AG08396 (cell line): ENCODE data around the gene PHTF2.

Experiments
- DNase-seq: peaks from one replicate; pipeline ENCODE4 v3.0.0; 2012; ENCODE audit warnings: low spot score, mixed read lengths

PHTF2 gene

DNA sequence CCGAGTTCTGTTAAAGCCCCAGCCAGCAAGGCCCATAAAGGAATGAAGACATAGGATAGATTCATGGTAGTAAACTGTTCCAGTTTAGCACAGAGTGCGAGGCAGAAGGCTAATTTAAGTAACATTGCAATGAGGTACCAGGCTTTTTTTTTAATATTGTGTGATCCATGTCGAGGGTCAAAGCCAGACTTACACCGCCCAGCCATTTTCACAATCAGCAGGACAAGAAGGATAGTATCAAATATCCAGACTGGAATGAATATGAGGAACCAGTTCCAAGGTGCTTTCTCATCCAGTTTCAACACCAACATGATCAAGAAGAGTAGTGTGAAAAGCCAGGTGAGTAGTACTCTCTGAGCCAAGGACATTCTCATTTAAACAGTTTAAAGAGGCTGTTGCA lies 4.6 kb upstream of the PHTF2 start:
- DNase-seq, result no peak

DNA sequence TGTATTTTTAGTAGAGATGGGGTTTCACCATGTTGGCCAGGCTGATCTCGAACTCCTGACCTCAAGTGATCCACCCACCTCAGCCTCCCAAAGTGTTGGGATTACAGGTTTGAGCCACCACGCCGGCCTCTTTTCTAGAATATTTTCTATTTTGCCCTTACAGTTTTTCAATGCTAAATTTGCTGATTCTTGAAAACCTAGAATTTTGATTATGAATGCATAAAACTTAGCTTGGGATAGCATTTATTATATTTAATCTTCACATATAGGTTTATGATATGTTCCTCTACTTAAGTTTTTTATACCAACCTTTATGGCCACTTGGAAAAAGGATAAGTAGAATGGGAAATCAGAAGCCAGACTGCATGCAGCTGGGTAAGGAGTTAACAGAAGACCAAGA lies 2.5 kb upstream of the PHTF2 start:
- DNase-seq, result no peak

DNA sequence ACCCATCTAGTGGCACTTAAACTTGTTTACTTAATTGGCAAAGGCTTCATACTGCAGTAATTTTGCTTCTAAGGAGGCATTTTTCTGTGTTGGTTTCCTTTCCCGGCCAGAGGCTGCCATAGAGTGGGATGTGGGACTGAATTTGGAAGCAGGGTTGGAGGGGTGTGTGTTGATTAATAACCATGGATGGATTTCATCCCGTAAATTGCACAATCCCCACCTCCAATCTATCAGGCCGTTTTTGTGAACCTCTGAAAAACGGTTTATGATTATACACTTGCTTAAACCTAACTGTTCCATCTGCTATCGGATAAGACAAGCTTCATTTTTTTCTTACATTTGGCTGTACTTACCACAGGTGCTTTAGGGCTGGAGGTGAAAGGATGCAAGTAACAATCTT lies 1.6 kb upstream of the PHTF2 start:
- no peak for DNase-seq

DNA sequence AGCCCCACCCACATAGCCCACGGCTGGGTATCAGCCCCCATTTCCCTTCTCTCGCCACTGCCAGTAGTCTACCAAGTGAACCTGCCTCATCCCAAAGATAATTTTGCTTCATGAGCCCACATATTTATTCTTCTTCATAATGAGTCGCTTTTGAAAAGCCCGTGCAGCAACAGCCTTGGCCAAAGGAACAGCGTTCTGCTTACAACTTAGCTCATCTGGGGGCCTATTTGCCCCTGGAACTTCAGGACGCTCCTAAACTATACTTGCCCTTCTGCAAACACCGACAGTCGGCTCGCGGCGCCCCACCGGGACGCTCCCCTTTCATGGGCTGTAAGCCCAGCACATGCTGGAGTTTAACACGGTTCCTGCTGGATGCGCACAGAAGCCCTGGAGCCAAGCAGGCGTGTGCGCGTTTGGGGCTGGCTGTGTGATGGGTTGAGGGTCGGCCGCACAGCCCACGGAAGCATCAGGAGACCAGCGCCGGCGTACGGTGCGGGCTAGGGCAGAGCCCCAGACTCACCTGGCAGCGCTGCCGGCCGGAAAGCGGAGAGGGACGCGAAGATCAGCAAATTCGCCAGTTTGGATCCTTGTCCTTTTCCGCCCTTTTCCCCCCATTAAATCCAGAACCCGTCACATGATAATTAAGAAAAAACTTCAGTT lies 709 bp upstream of the PHTF2 start:
- DNase-seq, result no peak

DNA sequence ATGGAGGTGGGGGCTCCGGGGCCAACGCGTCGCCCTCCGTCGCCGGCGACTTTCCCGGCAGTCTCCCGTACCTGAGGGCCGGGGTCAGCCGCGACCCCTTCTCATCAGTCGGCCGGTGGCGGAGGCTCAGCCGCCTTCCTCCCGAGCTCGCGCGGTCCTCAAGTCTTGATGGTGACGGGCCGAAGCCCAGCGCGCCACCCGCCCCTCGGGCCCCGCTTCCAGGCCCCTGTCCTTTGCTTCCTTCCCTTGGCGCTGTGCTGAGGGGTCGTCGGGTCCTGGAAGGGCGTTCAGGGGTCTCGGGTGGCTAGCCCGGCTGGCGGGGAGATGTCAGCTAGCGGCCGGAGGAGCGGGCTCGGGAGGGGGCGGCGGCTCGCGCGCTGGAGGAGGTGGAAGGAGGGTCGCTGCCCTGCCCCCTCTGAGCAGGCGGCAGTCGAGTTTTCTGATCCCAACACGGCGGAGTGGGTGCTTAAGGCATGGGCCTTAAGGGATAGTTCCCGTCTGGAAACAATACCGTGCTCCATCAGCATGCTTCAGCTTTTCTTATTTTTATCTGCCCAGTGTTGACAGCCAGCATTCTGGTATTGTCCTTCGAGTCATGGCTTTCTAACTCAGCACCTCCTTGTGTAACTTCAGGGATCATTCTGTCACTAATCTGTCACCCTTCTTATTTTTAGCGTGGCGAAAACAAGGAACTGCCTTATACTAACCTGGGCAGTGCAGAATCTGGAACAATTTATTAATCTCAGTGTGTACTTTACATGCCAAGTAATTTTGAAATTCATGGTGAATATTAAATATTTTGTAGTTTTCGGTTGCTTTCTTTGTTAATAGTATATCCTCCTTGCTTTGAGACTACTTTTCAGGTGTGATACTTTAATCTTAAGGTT lies 748 bp downstream of the PHTF2 start:
- DNase-seq, result peak; percentile 33

GRCh38 chr7:77800158-77800557 lies 1.6 kb downstream of the PHTF2 start:
- DNase-seq, result no peak

- no peak for DNase-seq
These were observed 2.2 kb downstream of the PHTF2 start for GRCh38 chr7:77800730-77801129.

- no peak for DNase-seq
These were observed 4.2 kb downstream of the PHTF2 start for GRCh38 chr7:77802557-77803405.

- no peak for DNase-seq
These were observed 7.9 kb downstream of the PHTF2 start for GRCh38 chr7:77806425-77806824.

- DNase-seq, result no peak
These were observed 9.9 kb downstream of the PHTF2 start for GRCh38 chr7:77808517-77808916.

DNA sequence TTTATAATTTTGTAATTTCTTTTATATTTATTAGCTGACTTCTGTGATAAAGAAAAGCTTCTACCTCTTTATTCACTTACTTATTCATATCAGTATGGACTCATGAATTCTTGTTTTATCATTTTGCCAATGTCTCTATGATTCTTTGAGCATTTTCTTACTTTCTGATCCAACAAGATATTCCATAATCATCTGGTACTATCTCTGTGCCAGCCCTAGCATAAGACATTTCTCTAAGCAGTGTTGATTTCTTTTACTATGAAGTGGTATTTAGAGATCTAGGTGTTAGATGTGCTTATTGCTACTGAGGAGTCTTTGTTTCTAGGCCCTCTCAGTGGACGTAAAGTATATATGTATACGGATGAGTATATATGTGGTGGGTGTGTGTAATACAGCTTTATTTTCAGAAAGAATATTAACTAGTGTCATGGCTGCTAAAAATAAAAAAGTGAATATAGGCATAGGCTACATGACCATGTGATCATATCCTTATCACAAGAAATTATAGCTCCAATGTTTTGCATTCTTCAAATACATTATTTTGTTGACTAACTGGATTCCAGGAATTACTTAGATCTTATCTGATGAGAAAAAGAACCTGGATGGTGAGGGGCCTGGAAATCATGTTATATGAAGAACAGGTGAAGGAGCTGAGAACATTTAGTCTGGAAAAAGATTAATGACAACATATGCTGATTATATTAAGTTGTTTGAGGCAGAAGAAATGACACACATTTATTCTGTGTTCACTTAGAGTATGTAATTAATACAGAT lies 13.1 kb downstream of the PHTF2 start:
- no peak for DNase-seq

DNA sequence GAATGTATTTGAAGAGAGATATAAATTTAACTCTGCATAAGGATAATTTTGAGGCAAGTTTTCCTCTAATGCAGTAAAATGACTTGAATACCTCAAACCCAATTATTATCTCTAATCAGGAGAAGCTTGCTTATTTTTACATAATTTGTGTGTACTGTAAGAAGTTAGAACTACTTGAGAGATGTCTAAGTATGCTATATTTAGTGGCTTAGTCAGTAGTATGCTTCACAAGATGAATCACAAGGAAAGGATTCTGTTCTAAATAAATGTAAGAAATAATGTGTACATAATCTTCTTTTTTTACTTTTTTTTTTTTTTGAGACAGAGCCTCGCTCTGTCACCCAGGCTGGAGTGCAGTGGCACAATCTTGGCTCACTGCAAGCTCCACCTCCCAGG lies 13.7 kb downstream of the PHTF2 start:
- DNase-seq, result peak; percentile 43

DNA sequence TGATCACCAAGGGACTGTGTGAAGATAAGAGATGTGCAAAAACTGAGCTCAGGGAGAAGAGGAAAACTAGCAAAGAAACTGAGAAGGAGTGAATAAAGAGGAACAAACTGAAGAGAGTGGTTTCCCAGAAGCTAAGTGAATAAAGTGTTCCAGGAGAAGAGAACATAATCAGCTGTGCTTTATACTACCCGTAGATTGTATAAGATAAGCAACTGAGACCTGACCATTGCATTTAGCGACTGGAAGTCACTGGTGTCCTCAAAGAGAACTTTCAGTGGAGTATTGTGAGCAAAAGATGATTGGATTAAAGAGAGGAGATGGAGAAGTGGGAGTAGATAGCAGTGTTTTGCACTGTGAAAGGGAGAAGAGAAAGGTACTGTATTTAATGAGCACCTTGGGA lies 14.6 kb downstream of the PHTF2 start:
- no peak for DNase-seq

DNA sequence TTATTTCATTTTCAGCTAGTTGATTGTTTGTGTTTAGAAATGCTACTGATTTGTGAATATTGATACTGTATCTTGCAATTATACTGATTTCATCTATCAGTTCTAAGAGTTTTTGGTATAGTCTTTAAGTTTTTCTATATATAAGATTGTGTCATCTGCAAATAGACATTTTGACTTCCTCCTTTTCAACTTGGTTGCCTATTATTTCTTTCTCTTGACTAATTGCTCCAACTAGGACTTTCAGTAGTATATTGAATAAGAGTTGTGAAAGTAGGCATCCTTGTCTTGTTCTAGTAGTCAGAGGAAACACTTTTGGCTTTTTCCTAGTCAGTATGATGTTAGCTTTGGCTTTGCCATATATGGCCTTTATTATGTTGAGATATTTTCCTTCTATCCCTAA lies 20.4 kb downstream of the PHTF2 start:
- no peak for DNase-seq

DNA sequence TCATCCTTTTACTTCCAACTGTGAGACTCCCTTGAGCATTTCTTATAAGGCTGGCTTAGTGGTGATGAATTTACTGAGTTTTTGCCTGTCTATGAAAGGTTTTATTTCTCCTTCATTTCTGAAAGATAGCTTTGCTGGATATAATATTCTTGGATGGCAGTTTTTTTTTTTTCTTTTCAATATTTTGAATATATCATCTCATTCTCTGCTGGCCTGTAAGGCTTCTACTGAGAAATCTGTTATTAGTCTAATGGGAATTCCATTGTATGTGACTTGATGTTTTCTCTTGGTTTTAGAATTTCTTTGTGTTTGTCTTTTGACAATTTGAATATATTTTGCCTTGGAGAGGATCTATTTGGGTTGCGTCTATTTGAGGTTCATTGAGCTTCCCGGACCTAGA lies 22.4 kb downstream of the PHTF2 start:
- no peak for DNase-seq

GRCh38 chr7:77822269-77822668 lies 23.7 kb downstream of the PHTF2 start:
- no peak for DNase-seq

GRCh38 chr7:77823787-77824186 lies 25.2 kb downstream of the PHTF2 start:
- no peak for DNase-seq

GRCh38 chr7:77824636-77825035 lies 26.1 kb downstream of the PHTF2 start:
- DNase-seq, result no peak

- no peak for DNase-seq
These were observed 26.6 kb downstream of the PHTF2 start for GRCh38 chr7:77825131-77825530.

- DNase-seq, result no peak
These were observed 27.7 kb downstream of the PHTF2 start for GRCh38 chr7:77826300-77826699.

DNA sequence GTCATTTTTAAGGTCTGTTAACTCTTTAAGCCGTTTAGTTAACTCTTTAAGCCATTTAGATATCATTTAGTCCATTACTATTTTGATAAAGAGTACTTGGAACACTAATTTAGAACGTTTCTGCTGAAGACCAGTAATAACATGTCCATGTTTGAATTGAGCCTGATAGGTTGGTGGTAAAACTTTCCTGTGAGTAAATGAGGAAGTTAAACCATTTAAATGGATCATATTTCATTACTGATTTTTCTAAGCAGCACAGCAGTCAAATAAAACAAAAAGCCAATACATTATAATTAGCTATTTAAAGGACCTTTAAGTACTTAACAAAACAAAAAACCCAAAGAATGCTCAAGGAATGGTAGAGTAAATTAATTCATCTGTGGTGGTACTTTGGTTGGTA lies 29.4 kb downstream of the PHTF2 start:
- DNase-seq, result no peak
